Muscle layer of colon (tissue), 2 donors: ENCODE measurements around the gene VTI1B.
"Not testable (repeated sequence)": the region's sequence is repeated elsewhere in the genome, so short reads cannot be mapped to it uniquely, and the experiment has no call there.

Source experiments
- H3K27ac ChIP-seq: one replicate; pipeline ENCODE4 v1.7.0; 2013; ENCODE audit warnings: low read depth, mild to moderate bottlenecking, low read length, moderate library complexity
- H3K27me3 ChIP-seq, 2 donors: one replicate each; pipeline ENCODE4 v1.7.0; 2013; ENCODE audit warnings: low read length in 2 of 2, mild to moderate bottlenecking in 2 of 2; ENCODE audit not compliant: insufficient read depth in 2 of 2, control insufficient read depth in 1 of 2
- H3K36me3 ChIP-seq: one replicate; pipeline ENCODE4 v1.7.0; 2013; ENCODE audit warnings: mild to moderate bottlenecking, low read length; ENCODE audit not compliant: insufficient read depth
- H3K4me1 ChIP-seq: one replicate; pipeline ENCODE4 v1.7.0; 2013; ENCODE audit warnings: mild to moderate bottlenecking, low read length; ENCODE audit not compliant: insufficient read depth
- H3K4me3 ChIP-seq, 2 donors: one replicate each; pipeline ENCODE4 v1.7.0; 2013; ENCODE audit warnings: low read length in 2 of 2, low read depth in 1 of 2, mild to moderate bottlenecking in 1 of 2, moderate library complexity in 1 of 2
- H3K9ac ChIP-seq: one replicate; pipeline ENCODE4 v1.7.0; 2013; ENCODE audit warnings: low read length
- H3K9me3 ChIP-seq: one replicate; pipeline ENCODE4 v1.7.0; 2013; ENCODE audit warnings: mild to moderate bottlenecking, low read length
- donor health status: abdominal sarcoma.
- donor health status: Adenocarcinoma of cecum.

The VTI1B gene

DNA sequence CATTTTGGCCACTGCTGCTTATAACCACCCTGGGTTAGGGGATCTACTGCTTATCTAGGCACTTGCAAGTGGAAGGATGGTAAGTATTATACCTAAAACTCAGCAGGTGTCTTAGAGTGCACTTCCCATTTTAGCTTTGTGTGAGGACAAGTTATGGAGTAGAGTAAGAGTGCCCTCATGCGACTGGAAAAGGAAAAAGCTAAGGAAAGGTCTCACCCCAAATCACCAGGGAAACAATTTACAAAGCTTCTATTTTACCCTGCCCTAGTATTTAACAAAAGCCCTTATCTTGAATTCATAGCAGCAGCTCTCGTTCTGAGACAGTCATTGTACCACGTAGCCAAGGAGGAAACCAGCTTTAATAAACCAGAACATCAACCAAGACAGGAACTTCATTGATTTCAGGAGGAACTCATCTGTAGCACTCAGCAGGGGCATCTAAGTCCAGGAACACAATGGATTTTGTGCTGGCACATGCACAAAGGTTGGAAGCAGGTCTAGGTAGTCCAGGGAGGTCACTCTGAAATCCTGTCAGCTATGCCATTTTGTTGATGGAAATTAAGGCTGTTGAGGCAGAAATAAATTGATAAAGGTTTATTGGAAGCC, 30.2 kb upstream of the VTI1B start:
- Histone ChIP-seq H3K4me1 (no peaks in the 10 kb centered on the region), H3K27me3 (no peaks in the 10 kb centered on the region), H3K27ac (no peak overlapping the region), H3K9ac (no peak overlapping the region), H3K4me3 (no peak overlapping the region), H3K9me3 (no peaks in the 10 kb centered on the region), H3K36me3 (no peaks in the 10 kb centered on the region)

GRCh38 chr14:67703997-67704396, 29.6 kb upstream of the VTI1B start:
- Histone ChIP-seq H3K27me3 (no peaks in the 10 kb centered on the region), H3K4me3 (no peak overlapping the region), H3K9me3 (no peaks in the 10 kb centered on the region), H3K36me3 (no peaks in the 10 kb centered on the region), H3K9ac (no peak overlapping the region), H3K27ac (no peak overlapping the region), H3K4me1 (no peaks in the 10 kb centered on the region)

- not testable (repeated sequence) for H3K9ac ChIP-seq, H3K4me1 ChIP-seq, H3K27me3 ChIP-seq, H3K36me3 ChIP-seq, H3K9me3 ChIP-seq, H3K4me3 ChIP-seq, H3K27ac ChIP-seq
Measured at GRCh38 chr14:67701492-67701891, 27.1 kb upstream of the VTI1B start, which contains the start of gene RDH12. Gene RDH12, plus strand, starts transcription at chr14:67701886. Its CDS starts 20,757 bp downstream, at chr14:67722643.

- H3K4me1 ChIP-seq: peaks cover 4% of the 10 kb centered on the region
- H3K36me3 ChIP-seq: no peaks in the 10 kb centered on the region
- no peaks in the 10 kb centered on the region for H3K27me3 ChIP-seq
- no peak overlapping the region for H3K27ac ChIP-seq
- H3K4me3 ChIP-seq: no peak overlapping the region
- no peak overlapping the region for H3K9ac ChIP-seq
- no peaks in the 10 kb centered on the region for H3K9me3 ChIP-seq
Measured at GRCh38 chr14:67698179-67698578, 23.7 kb upstream of the VTI1B start.

GRCh38 chr14:67697006-67697405, 22.6 kb upstream of the VTI1B start:
- peaks cover 5% of the 10 kb centered on the region for H3K36me3 ChIP-seq
- peaks cover 4% of the 10 kb centered on the region for H3K4me1 ChIP-seq
- no peaks in the 10 kb centered on the region for H3K9me3 ChIP-seq
- no peak overlapping the region for H3K27ac ChIP-seq
- no peaks in the 10 kb centered on the region for H3K27me3 ChIP-seq
- no peak overlapping the region for H3K9ac ChIP-seq
- no peak overlapping the region for H3K4me3 ChIP-seq

GRCh38 chr14:67695394-67695949, 21.0 kb upstream of the VTI1B start, which contains the start of gene RDH11:
Gene RDH11, minus strand, starts transcription at chr14:67695764. Its CDS starts 61 bp downstream, at chr14:67695703.
- peak within 1 kb of the TSS; percentile 92 to 99 for H3K4me3 ChIP-seq
- peak within 1 kb of the TSS; percentile 94 for H3K27ac ChIP-seq
- H3K9ac ChIP-seq: peak within 1 kb of the TSS; percentile 62
- peaks cover 4% of the 10 kb centered on the region for H3K4me1 ChIP-seq
- peaks cover 18% of the 10 kb centered on the region for H3K36me3 ChIP-seq
- no peaks in the 10 kb centered on the region for H3K9me3 ChIP-seq
- H3K27me3 ChIP-seq: no peaks in the 10 kb centered on the region

DNA sequence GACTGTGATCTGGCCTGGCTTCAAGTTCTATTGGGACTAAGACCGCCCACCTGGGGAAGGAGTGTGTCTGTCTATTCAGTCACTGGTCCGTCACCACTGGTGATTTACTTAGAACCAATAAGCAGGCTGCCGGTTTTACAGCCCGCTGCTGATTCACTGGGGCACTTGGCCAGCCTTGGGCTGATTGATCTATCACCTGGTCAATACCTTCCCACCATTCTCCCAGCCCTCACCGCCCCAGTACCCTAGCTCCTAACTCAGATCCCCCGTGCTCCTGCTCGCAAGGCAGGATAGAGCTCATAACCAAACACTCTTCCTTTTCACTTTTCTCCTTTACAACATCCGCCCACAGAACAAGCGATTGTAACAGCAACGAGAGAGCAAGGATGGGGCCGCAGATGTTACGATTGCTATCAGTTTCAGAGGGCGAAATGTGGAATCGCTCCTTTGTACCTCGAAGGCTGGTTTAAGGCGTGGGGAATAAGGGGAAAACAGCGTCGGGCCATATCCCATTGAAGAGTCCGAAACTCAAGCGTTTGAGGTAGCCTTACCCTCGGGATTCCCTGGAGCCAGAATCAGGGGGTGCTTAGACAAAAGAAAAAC, 20.5 kb upstream of the VTI1B start:
- no peaks in the 10 kb centered on the region for H3K27me3 ChIP-seq
- H3K4me1 ChIP-seq: peaks cover 4% of the 10 kb centered on the region
- peaks cover 23% of the 10 kb centered on the region for H3K36me3 ChIP-seq
- peak overlapping the region; percentile 92 to 99 for H3K4me3 ChIP-seq
- H3K9ac ChIP-seq: peak overlapping the region; percentile 62
- peak overlapping the region; percentile 94 for H3K27ac ChIP-seq
- H3K9me3 ChIP-seq: no peaks in the 10 kb centered on the region

DNA sequence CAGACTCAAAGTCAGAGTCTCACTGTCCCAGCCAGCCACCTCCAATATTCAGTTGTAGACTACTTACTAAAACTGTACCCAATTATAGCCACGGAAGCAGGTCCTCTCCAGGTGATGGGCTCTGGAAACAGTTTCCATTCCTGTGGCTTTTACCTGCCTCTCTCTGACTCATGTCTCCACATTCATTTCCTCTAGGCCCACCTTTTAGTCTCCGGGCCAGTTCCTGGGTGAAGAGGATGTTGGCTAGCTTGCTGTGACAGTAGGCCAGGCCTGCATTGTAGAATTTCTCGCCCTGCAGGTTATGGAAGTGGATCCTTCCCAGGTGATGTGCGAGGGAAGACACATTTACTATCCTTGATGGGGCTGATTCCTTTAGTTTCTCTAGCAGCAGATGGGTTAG, 15.6 kb upstream of the VTI1B start:
- peaks cover 4% of the 10 kb centered on the region for H3K4me1 ChIP-seq
- no peak overlapping the region for H3K4me3 ChIP-seq
- no peak overlapping the region for H3K9ac ChIP-seq
- H3K9me3 ChIP-seq: no peaks in the 10 kb centered on the region
- no peaks in the 10 kb centered on the region for H3K27me3 ChIP-seq
- no peak overlapping the region for H3K27ac ChIP-seq
- peaks cover 57% of the 10 kb centered on the region for H3K36me3 ChIP-seq

DNA sequence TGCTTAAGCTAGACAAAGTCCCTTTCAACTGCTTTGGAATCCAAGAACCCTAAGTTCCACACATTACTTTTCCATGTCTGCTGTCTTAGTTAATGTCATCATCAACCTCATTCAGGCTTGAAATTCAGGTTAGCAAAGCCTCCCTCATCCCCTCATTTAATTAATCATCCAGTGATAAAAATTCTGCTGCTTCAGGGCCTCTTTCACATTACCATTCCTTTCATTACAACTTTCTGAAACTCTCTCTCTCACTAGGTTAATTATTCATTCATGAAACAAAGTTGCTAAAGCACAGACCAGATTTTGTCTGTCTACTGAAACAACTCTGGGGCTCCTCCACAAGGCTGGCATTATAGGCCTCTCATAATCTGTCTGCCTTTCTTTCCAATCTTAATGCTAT, 9.4 kb upstream of the VTI1B start:
- Histone ChIP-seq H3K4me1 (no peaks in the 10 kb centered on the region), H3K27me3 (no peaks in the 10 kb centered on the region), H3K27ac (no peak overlapping the region), H3K9ac (no peak overlapping the region), H3K4me3 (no peak overlapping the region), H3K36me3 (peaks cover 39% of the 10 kb centered on the region), H3K9me3 (no peaks in the 10 kb centered on the region)

DNA sequence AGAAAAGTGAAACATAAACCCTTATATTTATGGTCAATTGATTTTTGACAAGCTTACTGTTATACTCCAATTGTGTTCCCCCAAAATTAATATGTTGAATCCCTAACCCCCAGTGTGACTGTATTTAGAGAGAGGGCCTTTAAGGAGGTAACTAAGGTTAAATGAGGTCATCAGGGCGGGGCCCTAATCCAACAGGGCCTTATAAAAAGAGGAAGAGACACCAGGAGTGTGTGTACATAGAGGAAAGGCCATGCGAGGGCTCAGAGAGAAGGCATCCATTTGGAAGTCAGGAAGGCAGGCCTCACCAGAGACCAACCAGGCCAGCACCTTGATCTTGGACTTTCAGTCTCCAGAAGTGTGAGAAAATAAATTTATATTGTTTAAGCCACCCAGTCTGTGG, 6.5 kb upstream of the VTI1B start:
- Histone ChIP-seq H3K9me3 (no peaks in the 10 kb centered on the region), H3K4me1 (no peaks in the 10 kb centered on the region), H3K4me3 (no peak overlapping the region), H3K9ac (no peak overlapping the region), H3K27ac (no peak overlapping the region), H3K36me3 (peaks cover 25% of the 10 kb centered on the region), H3K27me3 (no peaks in the 10 kb centered on the region)

DNA sequence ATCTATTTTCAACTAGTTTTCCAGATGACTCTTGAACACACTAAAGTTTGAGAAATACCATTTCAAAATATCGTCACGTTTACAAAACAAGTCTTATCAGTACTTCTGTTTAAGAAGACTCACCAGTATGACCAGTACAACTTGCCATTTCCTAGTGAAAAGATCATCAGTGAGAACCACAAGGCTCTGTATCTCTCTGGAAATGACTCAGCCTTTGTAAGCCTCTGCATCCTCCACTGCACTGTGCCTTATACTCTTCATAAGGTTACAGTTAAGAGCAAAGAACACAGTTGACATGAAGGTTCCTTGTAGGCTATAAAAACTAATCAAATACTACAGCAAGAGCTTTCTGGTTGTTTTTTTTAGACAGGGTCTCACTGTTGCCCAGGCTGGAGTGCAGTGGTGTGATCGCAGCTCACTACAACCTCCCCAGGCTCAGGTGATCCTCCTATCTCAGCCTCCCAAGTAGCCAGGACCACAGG, 5.7 kb upstream of the VTI1B start:
- Histone ChIP-seq H3K36me3 (peaks cover 18% of the 10 kb centered on the region), H3K27ac (no peak overlapping the region), H3K4me3 (no peak overlapping the region), H3K27me3 (no peaks in the 10 kb centered on the region), H3K9me3 (no peaks in the 10 kb centered on the region), H3K4me1 (peaks cover 4% of the 10 kb centered on the region), H3K9ac (no peak overlapping the region)
